ENCODE results near the gene URB2.

DNA sequence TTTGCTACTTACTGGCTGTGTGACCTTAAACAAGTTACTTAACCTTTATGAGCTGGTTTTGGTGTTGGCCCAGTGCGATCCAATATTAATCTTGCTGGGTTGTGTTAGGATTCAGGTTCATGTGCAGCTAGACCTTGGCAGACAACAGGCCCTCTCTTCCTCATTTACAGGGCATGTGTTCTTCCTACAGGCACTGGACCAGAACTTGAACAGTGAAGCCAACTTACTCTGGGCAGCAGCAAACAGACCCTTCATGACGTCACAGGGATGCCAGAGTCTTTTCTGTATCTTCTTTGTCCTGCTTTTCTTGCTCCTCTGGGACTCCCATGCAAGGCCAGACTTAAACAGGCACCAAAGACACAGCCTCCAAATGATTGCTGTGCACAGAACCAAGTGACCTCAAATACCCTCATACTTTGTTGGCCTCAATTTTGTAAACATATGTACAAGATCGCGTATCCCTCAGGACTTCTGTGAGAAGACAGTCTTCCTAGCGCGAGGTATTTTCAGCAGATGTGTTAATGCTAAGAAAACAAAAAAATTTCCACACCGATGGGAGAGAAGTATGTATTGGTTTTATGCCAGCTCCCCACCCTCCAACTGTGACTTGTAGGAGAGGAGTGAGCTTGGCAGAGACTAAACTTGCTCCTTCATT lies 73.7 kb downstream of the URB2 start:
- TF ChIP-seq POLR2AphosphoS5 (IDR thresholded peaks at IDR 0.05): no peak
- TF ChIP-seq, protein P1, sequence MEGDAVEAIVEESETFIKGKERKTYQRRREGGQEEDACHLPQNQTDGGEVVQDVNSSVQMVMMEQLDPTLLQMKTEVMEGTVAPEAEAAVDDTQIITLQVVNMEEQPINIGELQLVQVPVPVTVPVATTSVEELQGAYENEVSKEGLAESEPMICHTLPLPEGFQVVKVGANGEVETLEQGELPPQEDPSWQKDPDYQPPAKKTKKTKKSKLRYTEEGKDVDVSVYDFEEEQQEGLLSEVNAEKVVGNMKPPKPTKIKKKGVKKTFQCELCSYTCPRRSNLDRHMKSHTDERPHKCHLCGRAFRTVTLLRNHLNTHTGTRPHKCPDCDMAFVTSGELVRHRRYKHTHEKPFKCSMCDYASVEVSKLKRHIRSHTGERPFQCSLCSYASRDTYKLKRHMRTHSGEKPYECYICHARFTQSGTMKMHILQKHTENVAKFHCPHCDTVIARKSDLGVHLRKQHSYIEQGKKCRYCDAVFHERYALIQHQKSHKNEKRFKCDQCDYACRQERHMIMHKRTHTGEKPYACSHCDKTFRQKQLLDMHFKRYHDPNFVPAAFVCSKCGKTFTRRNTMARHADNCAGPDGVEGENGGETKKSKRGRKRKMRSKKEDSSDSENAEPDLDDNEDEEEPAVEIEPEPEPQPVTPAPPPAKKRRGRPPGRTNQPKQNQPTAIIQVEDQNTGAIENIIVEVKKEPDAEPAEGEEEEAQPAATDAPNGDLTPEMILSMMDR (IDR thresholded peaks at IDR 0.05): no peak
- TF ChIP-seq POLR2A (IDR thresholded peaks at IDR 0.05): no peak
- no peak for TF ChIP-seq EP300 (IDR thresholded peaks at IDR 0.05; ENCODE audit: low read depth)
